Measurements from ENCODE around the gene ZNF280A. TPM values are rescaled to one million over a fixed set of nuclear protein-coding genes. Genes with fewer than 3 reads are reported as not detected.

ZNF280A gene
- polyA plus RNA-seq, 3 donors, result not detected

GRCh38 chr22:22535662-22536061 lies 15.6 kb upstream of the ZNF280A start:
- H3K27ac ChIP-seq (ENCODE audit: low read depth in 1 of 2, low read length in 2 of 2), result no peak overlapping the region
- no peaks in the 10 kb centered on the region for H3K9me3 Mint-ChIP-seq
- H3K4me3 ChIP-seq (replicated peaks in 1 of 3; ENCODE audit: low read depth in 2 of 3, low read length in 3 of 3), result no peak overlapping the region
- H3K9ac ChIP-seq (ENCODE audit: insufficient read depth, low read length, poor library complexity, severe bottlenecking), result no peak overlapping the region
- H3K4me1 ChIP-seq (ENCODE audit: control insufficient read depth in 1 of 2, insufficient read depth in 2 of 2, low read length in 2 of 2), result no peaks in the 10 kb centered on the region
- H3K4me3 Mint-ChIP-seq, result no peak overlapping the region
- no peaks in the 10 kb centered on the region for H3K9me3 ChIP-seq (replicated peaks in 1 of 2; ENCODE audit: control insufficient read depth in 1 of 2, insufficient read depth in 1 of 2, low read length in 2 of 2)
- no CpG with 5 or more reads among the region's 3 CpGs for WGBS (ENCODE audit: insufficient coverage)
- no peak for DNase-seq
- H4K20me1 ChIP-seq (ENCODE audit: insufficient read depth, low read length), result no peaks in the 10 kb centered on the region
- no peaks in the 10 kb centered on the region for H3K36me3 ChIP-seq (replicated peaks in 1 of 2; ENCODE audit: control insufficient read depth in 1 of 2, insufficient read depth in 2 of 2, low read length in 2 of 2)
- no peak overlapping the region for H3K4me2 ChIP-seq (replicated peaks; ENCODE audit: extremely low read depth, low read length, poor library complexity, severe bottlenecking)
- H3K36me3 Mint-ChIP-seq, result no peaks in the 10 kb centered on the region
- no peaks in the 10 kb centered on the region for H3K4me1 Mint-ChIP-seq
- no peak overlapping the region for H2AFZ ChIP-seq (ENCODE audit: insufficient read depth, low read depth, low read length, poor library complexity, severe bottlenecking)
- H3K27me3 ChIP-seq (ENCODE audit: control insufficient read depth in 2 of 2, insufficient read depth in 2 of 2, low read length in 2 of 2), result no peaks in the 10 kb centered on the region
- H3K79me2 ChIP-seq (ENCODE audit: insufficient read depth, low read length), result no peaks in the 10 kb centered on the region
- peaks cover 0 to 2% (median 0%) of the 10 kb centered on the region in 3 donors for H3K27me3 Mint-ChIP-seq (ENCODE audit: low read depth in 3 of 3)
- H3K27ac Mint-ChIP-seq, result no peak overlapping the region
- TF ChIP-seq CTCF (IDR thresholded peaks at IDR 0.05), result no peak
- intact Hi-C loops (cut with micrococcal nuclease), result no loop called here

- no peaks in the 10 kb centered on the region for H3K9me3 ChIP-seq (replicated peaks in 1 of 2; ENCODE audit: control insufficient read depth in 1 of 2, insufficient read depth in 1 of 2, low read length in 2 of 2)
- no peak overlapping the region for H3K4me2 ChIP-seq (replicated peaks; ENCODE audit: extremely low read depth, low read length, poor library complexity, severe bottlenecking)
- H3K9me3 Mint-ChIP-seq, result no peaks in the 10 kb centered on the region
- peak overlapping the region; percentile 36 for H3K9ac ChIP-seq (ENCODE audit: insufficient read depth, low read length, poor library complexity, severe bottlenecking)
- intact Hi-C loops (cut with micrococcal nuclease), result no loop called here
- no peak overlapping the region for H3K4me3 ChIP-seq (replicated peaks in 1 of 3; ENCODE audit: low read depth in 2 of 3, low read length in 3 of 3)
- peaks cover 0 to 2% (median under 1%) of the 10 kb centered on the region in 3 donors for H3K27me3 Mint-ChIP-seq (ENCODE audit: low read depth in 3 of 3)
- no peaks in the 10 kb centered on the region for H3K4me1 ChIP-seq (ENCODE audit: control insufficient read depth in 1 of 2, insufficient read depth in 2 of 2, low read length in 2 of 2)
- no peak for TF ChIP-seq CTCF (IDR thresholded peaks at IDR 0.05)
- no peak overlapping the region for H2AFZ ChIP-seq (ENCODE audit: insufficient read depth, low read depth, low read length, poor library complexity, severe bottlenecking)
- H3K27me3 ChIP-seq (ENCODE audit: control insufficient read depth in 2 of 2, insufficient read depth in 2 of 2, low read length in 2 of 2), result no peaks in the 10 kb centered on the region
- no peaks in the 10 kb centered on the region for H3K4me1 Mint-ChIP-seq
- no peaks in the 10 kb centered on the region for H3K36me3 ChIP-seq (replicated peaks in 1 of 2; ENCODE audit: control insufficient read depth in 1 of 2, insufficient read depth in 2 of 2, low read length in 2 of 2)
- H4K20me1 ChIP-seq (ENCODE audit: insufficient read depth, low read length), result no peaks in the 10 kb centered on the region
- H3K4me3 Mint-ChIP-seq, result no peak overlapping the region
- no peak for DNase-seq
- no peaks in the 10 kb centered on the region for H3K79me2 ChIP-seq (ENCODE audit: insufficient read depth, low read length)
- H3K27ac ChIP-seq (ENCODE audit: low read depth in 1 of 2, low read length in 2 of 2), result no peak overlapping the region
- 96% methylated on average over 6 of the region's 9 CpGs for WGBS (ENCODE audit: insufficient coverage)
- H3K27ac Mint-ChIP-seq, result no peak overlapping the region
- H3K36me3 Mint-ChIP-seq, result no peaks in the 10 kb centered on the region
These were observed 14.7 kb upstream of the ZNF280A start for GRCh38 chr22:22534604-22535415.

All from CD14-positive monocyte (primary cell).